GM10847 (cell line): ENCODE data around the gene TIGD4.

ENCODE experiments used
- POLR2A ChIP-seq: IDR thresholded peaks from 2 replicates; pipeline ENCODE4 v1.6.1; 2011; ENCODE audit not compliant: insufficient read length; ENCODE audit errors: extremely low read depth

TIGD4 gene

DNA sequence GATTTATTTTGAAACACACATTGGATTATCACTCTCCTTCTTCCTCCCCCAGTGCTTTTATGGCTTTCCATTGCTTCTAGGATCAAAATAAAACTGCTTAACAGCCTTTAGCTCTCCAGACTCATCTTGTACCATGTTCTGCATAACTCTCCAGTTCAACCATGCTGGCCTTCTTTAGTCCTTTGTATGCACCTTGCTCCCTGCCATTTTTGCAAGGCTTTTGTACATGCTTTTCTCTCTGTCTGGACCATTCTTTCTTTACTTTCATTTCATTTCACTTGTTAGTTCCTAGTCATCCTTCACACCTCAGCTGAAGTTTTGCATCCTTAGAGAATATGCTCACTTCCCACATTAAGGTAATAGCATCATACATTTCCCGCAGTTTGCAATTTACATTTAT, 7.1 kb upstream of the TIGD4 start:
- TF ChIP-seq POLR2A = no peak

DNA sequence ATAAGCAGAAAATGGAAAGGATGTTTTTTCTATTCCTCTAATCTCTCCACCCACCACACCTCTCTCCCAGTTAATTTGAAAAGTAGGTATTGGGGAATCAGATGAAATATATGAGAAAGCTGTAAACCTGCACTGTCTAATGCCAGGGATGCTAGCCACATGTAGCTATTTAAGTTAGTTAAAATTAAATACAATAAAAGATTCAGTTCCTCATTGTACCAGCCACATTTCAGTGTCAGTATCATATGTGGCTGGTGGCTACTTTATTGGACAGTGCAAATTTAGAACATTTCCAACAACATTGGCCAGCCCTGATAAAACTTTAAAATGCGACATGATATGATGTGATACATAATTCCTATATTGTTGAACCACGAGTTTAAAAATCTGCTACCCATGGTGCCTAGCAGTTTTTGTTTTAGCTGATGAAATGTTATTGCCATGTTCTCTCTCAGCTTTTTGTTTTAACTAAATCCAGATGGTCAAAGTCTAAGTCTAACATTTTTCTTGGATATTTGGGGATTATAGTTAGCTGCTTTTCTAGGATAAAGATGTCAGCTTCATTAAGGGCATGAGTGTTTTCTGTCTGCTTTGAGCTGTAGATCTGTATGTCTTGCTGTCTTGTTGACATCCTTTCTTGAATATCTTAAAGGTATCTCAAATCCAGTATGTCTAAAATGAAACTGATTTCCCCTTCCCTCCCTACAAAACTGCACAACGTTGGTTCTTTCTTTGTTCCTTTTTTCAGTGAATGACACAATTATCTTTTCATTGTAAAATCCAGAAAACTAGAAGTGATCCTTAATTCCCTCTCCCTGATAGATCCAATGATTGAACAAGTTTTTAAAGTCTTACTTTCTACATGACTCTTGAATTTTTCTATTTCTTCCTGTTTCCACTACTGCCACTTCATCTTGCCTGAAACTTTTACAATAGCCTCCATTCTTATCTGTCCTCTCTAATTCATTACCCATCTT, 6.4 kb upstream of the TIGD4 start:
- no peak for TF ChIP-seq POLR2A

DNA sequence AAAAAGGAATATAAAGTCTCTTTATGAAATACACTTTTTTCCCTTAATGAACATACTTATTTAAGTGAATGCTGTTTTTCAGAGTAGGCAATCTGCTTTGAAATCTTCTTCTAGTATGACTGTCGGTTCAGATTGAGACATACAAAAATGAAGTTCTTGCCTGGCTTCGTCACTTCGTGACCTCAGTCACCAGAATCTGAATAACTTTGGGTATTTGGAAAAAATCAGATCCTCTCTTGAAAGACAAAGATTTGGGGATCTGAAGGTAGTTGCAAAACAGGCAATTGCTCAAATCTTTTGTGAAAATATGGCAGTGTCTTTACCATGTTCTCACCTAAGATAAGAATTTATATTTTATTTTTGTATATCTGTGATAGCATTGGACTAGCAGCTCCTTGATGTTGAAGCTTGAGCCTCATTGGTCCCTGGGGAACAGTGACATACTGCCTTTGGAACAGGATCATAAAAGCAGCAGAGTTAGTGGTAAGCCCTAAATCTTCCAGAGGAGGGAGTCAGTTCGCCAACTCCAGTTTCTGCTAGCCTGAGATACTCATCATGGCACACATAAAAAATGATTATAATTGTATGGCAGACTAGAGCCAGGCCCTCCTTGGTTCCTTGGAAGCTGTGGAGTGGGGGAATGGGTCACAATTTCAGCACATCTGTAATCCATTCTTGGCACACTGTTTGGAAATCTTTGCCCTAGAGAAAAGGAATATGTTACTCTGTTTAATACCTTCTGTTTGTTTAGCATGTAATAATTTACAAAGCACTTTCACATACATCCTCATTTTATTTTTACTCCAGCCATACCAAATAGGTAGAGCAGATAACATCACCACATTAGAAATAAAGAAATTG, 5.2 kb upstream of the TIGD4 start:
- TF ChIP-seq POLR2A = no peak

DNA sequence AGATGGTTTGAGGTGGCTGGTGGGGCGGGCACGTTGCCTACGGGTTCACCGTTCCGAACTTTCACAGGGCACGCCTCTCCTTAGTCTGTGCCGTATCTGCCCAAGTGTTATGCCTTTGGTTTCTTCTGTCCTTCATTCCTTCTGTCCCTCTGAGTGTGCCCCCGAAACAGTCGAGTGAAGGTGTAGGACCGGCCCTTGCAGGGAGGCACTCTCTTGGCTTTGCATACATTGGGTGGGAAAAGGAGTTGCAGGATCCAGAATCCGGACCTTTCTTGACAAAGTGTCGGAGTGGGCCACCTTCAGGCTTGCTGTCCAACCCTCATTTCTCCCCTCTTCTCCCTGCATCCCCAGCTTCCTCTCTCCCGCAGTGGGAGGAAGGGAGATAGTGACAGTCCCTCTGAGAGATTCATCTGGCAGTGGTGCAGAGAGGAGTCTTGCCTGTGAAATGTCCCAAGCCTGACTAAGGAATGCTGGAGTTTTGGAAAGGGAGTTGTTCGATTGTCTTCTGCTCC, 793 bp upstream of the TIGD4 start:
- no peak for TF ChIP-seq POLR2A

DNA sequence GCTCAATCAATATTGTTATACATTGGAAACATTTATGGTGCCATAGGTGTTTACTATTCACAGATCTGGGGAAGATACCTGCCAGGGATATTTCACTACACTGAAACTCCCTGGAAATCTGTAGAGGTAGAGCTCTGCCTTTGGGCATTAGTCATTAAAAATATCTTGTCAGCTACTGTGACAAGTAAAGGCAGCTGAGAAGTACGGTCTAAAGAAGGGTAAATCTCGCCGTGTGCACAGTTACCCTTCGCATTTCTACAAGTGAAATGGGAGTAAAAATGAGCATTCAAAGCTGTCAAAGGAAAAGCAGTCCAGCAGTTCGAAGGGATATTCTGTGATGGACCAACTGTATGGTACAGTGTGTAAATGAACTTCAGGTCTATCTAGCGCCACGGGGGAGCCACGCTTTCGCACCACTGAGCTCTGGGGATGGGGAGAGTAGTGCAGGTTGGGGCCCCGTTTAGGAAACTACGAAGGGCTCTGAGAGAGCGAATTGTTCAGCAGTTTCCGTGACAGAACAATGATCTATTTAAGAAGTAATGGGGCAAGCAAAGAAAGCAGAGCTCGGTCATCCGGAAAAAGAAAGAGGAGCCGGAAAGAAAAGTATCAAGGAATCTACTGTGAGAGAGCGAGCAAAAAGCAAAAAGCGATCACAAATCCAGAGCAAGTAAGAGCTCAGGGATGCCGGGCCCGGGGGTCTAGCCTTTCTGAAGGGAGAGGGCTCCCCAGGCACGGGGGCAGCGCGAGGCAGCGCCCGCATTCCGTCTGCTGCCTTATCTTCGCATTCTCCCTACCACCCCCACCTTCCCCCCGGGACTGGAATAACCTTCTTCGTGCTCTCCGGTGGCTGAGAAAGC, 646 bp downstream of the TIGD4 start:
- no peak for TF ChIP-seq POLR2A

DNA sequence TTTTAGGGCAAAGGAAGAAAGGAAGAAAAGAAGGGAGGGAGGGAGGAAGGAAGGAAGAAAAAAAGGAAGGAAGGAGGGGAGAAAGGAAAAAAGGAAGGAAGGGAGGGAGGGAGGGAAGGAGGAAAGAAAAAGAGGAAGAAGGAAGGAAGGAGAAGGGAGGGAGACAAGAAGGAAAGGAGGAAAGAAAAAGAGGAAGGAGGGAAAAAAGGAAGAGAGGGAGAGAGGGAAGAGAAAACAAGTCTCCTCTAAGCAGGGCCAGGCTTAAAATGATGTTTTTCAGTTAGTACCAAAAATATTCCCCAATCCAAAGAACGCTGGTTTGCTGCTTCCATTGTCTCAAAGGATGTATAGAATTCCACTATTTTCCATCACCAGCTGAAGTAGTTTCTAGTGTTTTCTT, 2.0 kb downstream of the TIGD4 start:
- TF ChIP-seq POLR2A = no peak

DNA sequence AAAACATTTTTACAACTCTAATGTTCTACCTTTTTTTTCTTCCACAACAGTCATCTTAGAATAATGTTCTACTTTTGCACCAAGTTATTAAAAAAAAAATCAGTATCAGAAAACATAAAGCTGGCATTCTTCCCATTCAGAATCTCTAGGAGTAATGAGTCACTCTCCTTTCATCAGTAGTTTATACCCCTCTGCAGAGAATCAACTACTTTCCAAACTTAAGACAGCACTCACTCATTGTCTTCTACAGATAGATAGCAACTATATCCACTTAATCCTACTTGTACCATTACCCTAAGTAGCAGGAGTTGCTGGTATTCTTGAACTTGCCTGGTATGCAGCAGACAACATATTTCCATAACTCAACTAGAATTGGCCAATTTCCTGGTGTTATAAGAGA, 3.2 kb downstream of the TIGD4 start:
- no peak for TF ChIP-seq POLR2A

DNA sequence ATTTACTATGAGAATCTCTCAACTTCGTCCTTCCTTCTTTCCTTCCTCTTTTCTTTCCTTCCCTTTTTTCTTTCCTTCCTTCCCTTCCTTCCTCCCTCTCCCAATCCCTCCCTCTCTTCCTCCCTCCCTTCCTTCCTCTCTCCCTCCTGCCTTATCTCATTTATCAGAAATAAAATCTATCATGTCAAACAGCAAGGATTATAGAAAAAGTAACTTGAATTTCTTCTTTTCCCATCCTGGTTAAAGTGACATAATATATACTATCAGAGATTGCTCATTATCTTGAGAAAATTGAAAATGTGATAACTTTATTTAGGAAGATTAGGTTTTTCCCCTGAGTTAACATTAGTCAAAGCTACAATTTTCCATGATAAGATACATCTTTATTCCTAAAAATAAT, 5.6 kb downstream of the TIGD4 start:
- TF ChIP-seq POLR2A = no peak

DNA sequence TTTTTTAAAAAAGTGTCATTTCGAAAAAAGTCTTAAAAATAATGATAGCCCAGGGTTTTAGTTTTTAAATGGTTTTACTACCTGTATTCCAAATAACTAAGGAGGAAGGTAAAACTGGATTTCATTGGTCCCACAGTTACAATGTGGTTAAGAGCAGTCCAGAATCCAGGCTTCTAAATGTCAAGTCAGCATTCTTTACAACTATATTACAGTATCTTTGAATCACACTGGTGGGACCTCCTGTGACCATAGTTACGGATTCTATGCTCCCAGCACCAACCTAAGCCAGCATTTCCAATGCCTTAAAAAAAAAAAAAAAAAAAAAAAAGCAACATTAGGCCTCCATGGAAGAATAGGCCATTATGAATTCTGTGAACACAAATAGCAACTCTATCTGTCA, 6.2 kb downstream of the TIGD4 start:
- no peak for TF ChIP-seq POLR2A

DNA sequence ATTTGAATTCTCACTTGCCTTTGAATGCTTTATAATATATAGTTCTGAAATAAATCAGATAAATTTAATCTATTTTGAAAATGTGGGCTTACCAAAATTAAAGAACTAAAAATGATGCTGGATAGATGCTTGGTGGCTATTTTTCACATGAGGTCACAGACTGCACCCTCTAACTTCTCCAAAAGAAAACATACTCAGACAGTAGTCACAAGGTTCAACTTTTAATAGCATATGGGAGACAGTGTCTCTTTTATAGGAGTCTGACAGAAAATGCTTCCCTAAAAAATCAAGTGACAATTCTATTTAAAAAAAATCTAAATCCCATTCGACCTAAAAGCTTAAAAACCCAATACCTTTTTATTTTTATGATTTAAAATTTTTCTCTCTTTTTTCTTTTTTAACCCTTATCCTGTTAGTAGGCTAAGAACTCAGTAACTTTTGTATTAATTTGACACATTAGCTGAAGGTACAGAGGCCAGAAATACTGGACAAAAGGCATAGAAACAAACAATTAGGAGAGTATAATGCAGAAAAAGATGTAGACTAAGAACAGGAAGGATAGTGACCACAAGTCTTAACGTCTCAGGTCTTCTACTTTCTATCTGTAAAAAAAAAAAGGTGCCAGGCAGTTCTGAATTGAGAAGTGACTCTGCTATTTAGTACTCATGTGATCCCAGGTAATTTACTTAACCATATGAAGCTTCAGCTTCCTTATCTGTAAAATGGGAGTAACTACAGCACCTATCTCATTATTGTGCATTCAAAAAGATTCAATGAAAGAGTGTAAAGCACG, 7.6 kb downstream of the TIGD4 start:
- TF ChIP-seq POLR2A = no peak

DNA sequence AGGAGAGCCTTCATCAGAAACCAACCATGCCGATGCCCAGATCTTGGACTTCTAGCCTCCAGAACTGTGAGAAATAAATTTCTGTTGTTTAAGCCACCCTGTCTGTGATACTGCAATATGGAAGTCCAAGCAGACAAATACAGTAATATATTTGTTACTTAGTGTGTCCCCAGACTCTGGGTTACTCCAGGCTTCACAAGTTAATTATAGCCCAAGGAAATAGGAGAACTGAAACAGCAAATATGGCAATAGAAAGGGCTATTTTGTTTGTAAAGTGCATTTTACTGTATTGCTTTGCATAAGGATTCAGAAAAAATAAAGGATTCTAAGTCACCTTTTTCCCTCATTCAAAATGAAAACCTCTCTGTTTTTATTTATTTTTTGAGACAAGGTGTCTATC, 15.7 kb downstream of the TIGD4 start:
- TF ChIP-seq POLR2A = no peak

DNA sequence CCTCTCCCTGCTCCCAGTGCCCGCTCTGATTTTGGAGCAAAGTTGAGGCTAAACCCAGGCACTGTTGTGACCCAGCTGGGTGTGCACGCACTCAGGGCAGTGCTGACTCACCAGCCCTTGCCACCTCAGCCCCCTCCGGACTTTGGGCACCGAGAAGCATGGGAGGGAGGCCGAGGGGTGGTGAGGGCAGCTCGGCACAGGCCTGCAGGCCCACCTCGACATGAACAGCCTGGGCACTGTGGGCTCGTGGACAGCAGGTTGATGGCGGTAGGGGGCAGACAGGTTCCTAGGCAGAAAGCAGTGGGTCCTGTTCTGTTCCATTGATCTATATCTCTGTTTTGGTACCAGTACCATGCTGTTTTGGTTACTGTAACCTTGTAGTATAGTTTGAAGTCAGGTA, 30.9 kb downstream of the TIGD4 start:
- TF ChIP-seq POLR2A = no peak

DNA sequence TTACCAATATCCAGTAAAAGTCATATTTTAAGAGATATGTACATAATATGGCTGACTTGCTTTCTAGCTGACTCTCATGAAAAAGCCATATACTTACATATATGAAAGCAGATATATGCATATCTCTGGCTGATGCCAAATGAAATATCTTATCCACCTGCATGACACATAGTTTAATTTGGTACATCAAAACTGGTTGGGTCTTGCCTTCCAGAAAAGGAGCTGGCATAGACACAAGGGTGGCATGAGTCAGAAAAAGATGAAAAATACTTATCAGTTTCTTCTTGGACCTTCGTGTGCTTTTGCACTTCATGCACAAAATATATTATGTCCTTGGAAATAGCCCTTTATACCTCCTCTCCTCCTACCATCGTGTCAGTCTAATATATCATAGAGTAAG, 32.1 kb downstream of the TIGD4 start:
- TF ChIP-seq POLR2A = no peak

DNA sequence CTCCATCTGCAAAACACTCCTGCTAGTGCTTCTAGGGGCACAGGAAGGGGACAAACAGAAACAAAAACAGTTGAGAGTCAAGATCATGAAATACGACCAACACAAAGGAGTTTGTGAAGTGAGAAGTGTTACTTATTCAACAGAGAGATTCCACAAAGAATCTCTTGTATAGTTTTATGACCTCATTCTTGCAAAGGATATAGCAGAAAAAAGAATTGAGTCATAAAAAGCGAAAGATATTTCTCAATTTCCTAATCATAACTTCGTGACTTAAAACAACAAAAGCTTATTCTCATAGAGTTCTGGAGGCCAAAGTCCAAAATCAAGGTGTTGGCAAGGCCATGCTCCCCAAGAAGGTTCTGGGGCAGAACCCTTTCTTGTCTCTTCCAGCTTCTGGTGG, 40.7 kb downstream of the TIGD4 start:
- no peak for TF ChIP-seq POLR2A
